ENCODE results near the gene LBX1.

GRCh38 chr10:101244321-101245050 is 15.2 kb upstream of the LBX1 start:
- no peak for TF ChIP-seq CTCF (conservative IDR thresholded peaks at IDR 0.05; ENCODE audit: low read length)
- no peak for TF ChIP-seq EZH2phosphoT487 (IDR thresholded peaks at IDR 0.05; ENCODE audit: borderline replicate concordance, low read depth, low read length)

Data from OCI-LY7 (cell line).